HepG2 (cell line): Measurements from ENCODE around the gene PRRC2A. TPM values are rescaled to one million over a fixed set of nuclear protein-coding genes. Genes with fewer than 3 reads are reported as not detected.

Source experiments
- HDAC6 ChIP-seq: fragments of 200-600 bp; sonication (generic); IDR thresholded peaks from 2 replicates; pipeline ENCODE4 v1.7.0; 2017; ENCODE audit warnings: mild to moderate bottlenecking, antibody characterized with exemption, low read length, low read depth
- MIER3 ChIP-seq: IDR thresholded peaks from 2 replicates; pipeline ENCODE4 v1.6.1; 2016; ENCODE audit warnings: missing compliant biosample characterization, borderline replicate concordance
- TOE1 ChIP-seq: sonication (generic); formaldehyde crosslinking; IDR thresholded peaks from 2 replicates; pipeline ENCODE4 v1.4.0; 2020; ENCODE audit warnings: mild to moderate bottlenecking, missing genetic modification reagents
- ZBTB7B ChIP-seq: sonication (generic); formaldehyde crosslinking; IDR thresholded peaks from 2 replicates; pipeline ENCODE4 v1.4.0; 2020; ENCODE audit warnings: missing genetic modification reagents
- ZNF660 ChIP-seq: sonication (generic); formaldehyde crosslinking; IDR thresholded peaks from 2 replicates; pipeline ENCODE4 v1.5.1; 2020; ENCODE audit warnings: mild to moderate bottlenecking, low read depth, missing genetic modification reagents, borderline replicate concordance
- polyA plus RNA-seq, 8 experiments: library from polyadenylated mRNA; depleted of rRNA in 3 of 8; stranded (reverse) in 7 of 8; unstranded in 1 of 8; fragments of >200 nt; fragmentation: Illumina TruSeq in 4 of 8; extraction: Trizol in 4 of 8; gene quantifications; 2 replicates each; pipeline versions ENCODE4 v1.2.1 to v1.2.3, GENCODE V29; 2011 to 2016; ENCODE audit warnings: low read depth in 4 of 8, missing spikeins in 1 of 8, mixed read lengths in 1 of 8; ENCODE audit not compliant: insufficient read depth in 1 of 8
- total RNA-seq, 5 experiments: library from RNA; depleted of rRNA; stranded (reverse); fragments of >200 nt; fragmentation: Illumina TruSeq; extraction: Trizol; gene quantifications; 2 replicates each; pipeline ENCODE4 v1.2.3, GENCODE V29; 2016; ENCODE audit warnings: low read depth in 1 of 5
- TF ChIP-seq, protein P1 (sequence below): sonication (generic); formaldehyde crosslinking; conservative IDR thresholded peaks from 2 replicates; pipeline ENCODE4 v1.8.0; 2022; ENCODE audit warnings: mild to moderate bottlenecking, moderate library complexity, missing genetic modification reagents
- TF ChIP-seq, protein P2 (sequence below): sonication (generic); formaldehyde crosslinking; IDR thresholded peaks from 2 replicates; pipeline ENCODE4 v1.4.0; 2020; ENCODE audit warnings: mild to moderate bottlenecking, missing genetic modification reagents
- TF ChIP-seq, protein P3 (sequence below): sonication (generic); formaldehyde crosslinking; IDR thresholded peaks from 2 replicates; pipeline ENCODE4 v1.4.0; 2020; ENCODE audit warnings: mild to moderate bottlenecking, missing genetic modification reagents
- TF ChIP-seq, protein P4 (sequence below): sonication (generic); formaldehyde crosslinking; IDR thresholded peaks from 2 replicates; pipeline ENCODE4 v1.4.0; 2020; ENCODE audit warnings: missing genetic modification reagents, borderline replicate concordance

PRRC2A gene
- total and polyA plus RNA-seq, 2 of the 13 experiments (the other 11 are each of a cell fraction or from before 2014, with no cell fraction given) = 38.9 to 47.4 TPM

DNA sequence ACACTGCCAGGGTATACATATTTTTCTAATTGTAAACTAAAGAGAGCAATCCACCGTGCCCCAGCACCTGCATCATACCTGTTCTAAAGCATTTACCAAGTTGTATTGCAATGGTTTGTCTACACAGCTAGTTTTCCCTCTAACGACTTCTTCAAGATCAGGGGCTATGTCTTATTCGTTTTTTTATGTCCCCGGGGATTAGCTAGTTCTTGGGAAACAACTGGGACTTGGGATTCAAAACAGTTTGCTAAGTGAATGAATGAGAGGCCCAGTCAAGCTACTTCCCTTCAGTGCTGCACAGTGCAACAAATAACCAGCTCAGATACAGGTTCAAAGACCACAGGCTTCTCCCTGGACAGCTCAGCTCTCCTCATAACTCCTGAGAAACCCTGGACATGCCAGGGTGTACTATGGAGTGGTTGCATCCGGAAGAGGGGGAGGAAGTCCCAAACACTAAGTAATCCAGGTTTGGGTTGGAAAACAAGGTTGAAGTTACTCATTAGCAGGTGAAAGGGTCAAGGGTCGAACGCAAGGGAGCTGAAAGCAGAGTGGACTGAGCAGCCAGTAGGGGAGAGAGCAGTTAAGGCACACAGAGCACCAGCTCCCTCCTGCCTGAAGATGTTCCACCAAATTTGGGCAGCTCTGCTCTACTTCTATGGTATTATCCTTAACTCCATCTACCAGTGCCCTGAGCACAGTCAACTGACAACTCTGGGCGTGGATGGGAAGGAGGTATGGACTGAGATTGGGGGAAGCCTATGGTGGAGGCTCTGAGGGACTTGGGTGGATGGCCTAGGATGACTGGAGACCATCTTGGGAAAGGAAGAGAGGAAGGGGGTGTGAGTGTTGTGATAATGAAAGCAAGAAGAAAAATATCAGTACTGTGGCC, 35.1 kb downstream of the PRRC2A start, which contains the start of gene APOM (continued):
- TF ChIP-seq, protein P1, sequence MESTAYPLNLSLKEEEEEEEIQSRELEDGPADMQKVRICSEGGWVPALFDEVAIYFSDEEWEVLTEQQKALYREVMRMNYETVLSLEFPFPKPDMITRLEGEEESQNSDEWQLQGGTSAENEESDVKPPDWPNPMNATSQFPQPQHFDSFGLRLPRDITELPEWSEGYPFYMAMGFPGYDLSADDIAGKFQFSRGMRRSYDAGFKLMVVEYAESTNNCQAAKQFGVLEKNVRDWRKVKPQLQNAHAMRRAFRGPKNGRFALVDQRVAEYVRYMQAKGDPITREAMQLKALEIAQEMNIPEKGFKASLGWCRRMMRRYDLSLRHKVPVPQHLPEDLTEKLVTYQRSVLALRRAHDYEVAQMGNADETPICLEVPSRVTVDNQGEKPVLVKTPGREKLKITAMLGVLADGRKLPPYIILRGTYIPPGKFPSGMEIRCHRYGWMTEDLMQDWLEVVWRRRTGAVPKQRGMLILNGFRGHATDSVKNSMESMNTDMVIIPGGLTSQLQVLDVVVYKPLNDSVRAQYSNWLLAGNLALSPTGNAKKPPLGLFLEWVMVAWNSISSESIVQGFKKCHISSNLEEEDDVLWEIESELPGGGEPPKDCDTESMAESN (CRISPR knock-in tag) = no peak
- TF ChIP-seq MIER3 (CRISPR knock-in tag) = peak; percentile 91; the same call in 1 of the 2 replicates
- no peak for TF ChIP-seq HDAC6
- TF ChIP-seq, protein P2, sequence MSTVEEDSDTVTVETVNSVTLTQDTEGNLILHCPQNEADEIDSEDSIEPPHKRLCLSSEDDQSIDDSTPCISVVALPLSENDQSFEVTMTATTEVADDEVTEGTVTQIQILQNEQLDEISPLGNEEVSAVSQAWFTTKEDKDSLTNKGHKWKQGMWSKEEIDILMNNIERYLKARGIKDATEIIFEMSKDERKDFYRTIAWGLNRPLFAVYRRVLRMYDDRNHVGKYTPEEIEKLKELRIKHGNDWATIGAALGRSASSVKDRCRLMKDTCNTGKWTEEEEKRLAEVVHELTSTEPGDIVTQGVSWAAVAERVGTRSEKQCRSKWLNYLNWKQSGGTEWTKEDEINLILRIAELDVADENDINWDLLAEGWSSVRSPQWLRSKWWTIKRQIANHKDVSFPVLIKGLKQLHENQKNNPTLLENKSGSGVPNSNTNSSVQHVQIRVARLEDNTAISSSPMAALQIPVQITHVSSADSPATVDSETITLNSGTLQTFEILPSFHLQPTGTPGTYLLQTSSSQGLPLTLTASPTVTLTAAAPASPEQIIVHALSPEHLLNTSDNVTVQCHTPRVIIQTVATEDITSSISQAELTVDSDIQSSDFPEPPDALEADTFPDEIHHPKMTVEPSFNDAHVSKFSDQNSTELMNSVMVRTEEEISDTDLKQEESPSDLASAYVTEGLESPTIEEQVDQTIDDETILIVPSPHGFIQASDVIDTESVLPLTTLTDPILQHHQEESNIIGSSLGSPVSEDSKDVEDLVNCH (CRISPR knock-in tag) = no peak
- peak; percentile 79 for TF ChIP-seq ZBTB7B (CRISPR knock-in tag)
- TF ChIP-seq, protein P3, sequence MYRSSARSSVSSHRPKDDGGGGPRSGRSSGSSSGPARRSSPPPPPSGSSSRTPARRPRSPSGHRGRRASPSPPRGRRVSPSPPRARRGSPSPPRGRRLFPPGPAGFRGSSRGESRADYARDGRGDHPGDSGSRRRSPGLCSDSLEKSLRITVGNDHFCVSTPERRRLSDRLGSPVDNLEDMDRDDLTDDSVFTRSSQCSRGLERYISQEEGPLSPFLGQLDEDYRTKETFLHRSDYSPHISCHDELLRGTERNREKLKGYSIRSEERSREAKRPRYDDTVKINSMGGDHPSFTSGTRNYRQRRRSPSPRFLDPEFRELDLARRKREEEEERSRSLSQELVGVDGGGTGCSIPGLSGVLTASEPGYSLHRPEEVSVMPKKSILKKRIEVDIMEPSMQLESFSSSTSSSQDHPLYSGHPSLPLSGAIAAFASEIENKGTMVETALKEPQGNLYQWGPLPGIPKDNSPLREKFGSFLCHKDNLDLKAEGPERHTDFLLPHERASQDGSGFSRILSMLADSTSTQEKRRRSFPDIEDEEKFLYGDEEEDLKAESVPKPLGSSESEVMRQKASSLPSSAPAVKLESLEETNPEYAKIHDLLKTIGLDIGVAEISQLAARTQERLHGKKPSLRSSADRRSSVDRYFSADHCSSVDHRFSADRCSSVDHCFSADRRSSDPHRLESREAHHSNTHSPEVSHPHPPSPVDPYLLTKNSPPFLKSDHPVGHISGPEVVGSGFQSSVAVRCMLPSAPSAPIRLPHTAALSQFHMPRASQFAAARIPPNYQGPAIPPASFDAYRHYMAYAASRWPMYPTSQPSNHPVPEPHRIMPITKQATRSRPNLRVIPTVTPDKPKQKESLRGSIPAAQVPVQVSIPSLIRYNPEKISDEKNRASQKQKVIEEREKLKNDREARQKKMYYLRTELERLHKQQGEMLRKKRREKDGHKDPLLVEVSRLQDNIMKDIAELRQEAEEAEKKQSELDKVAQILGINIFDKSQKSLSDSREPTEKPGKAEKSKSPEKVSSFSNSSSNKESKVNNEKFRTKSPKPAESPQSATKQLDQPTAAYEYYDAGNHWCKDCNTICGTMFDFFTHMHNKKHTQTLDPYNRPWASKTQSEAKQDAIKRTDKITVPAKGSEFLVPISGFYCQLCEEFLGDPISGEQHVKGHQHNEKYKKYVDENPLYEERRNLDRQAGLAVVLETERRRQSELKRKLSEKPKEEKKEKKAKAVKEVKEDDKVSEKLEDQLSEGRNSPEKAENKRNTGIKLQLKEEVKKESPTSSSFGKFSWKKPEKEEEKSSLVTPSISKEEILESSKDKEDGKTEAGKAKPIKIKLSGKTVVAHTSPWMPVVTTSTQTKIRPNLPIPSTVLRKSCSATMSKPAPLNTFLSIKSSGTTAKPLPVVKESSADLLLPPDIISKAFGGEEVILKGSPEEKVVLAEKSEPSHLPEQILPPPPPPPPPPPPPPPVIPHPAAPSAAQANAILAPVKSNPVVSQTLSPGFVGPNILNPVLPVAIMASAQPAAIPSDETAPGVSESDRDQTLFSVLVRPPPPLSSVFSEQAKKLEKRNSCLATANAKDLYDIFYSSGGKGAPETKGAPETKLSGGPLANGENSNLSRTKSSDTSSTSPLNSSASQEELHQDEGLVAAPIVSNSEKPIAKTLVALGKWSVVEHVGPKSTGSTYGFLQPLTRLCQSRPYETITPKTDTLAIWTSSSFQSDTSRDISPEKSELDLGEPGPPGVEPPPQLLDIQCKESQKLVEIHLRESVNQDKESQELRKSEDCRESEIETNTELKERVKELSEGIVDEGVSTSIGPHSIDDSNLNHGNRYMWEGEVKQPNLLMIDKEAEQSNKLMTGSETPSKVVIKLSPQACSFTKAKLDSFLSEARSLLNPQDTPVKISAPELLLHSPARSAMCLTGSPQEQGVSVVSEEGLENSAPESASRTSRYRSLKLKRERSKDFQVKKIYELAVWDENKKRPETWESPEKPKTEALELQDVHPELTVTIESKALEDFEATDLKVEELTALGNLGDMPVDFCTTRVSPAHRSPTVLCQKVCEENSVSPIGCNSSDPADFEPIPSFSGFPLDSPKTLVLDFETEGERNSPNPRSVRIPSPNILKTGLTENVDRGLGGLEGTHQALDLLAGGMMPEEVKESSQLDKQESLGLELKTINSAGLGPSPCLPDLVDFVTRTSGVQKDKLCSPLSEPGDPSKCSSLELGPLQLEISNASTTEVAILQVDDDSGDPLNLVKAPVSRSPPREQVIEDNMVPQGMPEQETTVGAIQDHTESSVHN (CRISPR knock-in tag) = no peak; the same call in 1 of the 2 replicates
- TF ChIP-seq TOE1 (CRISPR knock-in tag) = no peak
- no peak for TF ChIP-seq ZNF660 (CRISPR knock-in tag)
- TF ChIP-seq, protein P4, sequence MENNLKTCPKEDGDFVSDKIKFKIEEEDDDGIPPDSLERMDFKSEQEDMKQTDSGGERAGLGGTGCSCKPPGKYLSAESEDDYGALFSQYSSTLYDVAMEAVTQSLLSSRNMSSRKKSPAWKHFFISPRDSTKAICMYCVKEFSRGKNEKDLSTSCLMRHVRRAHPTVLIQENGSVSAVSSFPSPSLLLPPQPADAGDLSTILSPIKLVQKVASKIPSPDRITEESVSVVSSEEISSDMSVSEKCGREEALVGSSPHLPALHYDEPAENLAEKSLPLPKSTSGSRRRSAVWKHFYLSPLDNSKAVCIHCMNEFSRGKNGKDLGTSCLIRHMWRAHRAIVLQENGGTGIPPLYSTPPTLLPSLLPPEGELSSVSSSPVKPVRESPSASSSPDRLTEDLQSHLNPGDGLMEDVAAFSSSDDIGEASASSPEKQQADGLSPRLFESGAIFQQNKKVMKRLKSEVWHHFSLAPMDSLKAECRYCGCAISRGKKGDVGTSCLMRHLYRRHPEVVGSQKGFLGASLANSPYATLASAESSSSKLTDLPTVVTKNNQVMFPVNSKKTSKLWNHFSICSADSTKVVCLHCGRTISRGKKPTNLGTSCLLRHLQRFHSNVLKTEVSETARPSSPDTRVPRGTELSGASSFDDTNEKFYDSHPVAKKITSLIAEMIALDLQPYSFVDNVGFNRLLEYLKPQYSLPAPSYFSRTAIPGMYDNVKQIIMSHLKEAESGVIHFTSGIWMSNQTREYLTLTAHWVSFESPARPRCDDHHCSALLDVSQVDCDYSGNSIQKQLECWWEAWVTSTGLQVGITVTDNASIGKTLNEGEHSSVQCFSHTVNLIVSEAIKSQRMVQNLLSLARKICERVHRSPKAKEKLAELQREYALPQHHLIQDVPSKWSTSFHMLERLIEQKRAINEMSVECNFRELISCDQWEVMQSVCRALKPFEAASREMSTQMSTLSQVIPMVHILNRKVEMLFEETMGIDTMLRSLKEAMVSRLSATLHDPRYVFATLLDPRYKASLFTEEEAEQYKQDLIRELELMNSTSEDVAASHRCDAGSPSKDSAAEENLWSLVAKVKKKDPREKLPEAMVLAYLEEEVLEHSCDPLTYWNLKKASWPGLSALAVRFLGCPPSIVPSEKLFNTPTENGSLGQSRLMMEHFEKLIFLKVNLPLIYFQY (CRISPR knock-in tag) = peak; percentile 79; the same call in 1 of the 2 replicates
